ENCODE measurements around the gene NUP37.

The NUP37 gene

GRCh38 chr12:102119674-102120563 is at the start of gene NUP37, which contains the start of gene PARPBP (continued):
- TF ChIP-seq ZNF548 (tag by site-specific recombination; IDR thresholded peaks at IDR 0.05) (no peak), ZNF530 (tag by site-specific recombination; IDR thresholded peaks at IDR 0.05; ENCODE audit: low read depth) (no peak), ZNF23 (tag by site-specific recombination; IDR thresholded peaks at IDR 0.05; ENCODE audit: borderline replicate concordance) (no peak), ZFP3 (tag by site-specific recombination; IDR thresholded peaks at IDR 0.05; ENCODE audit: low read depth) (no peak), ZNF701 (tag by site-specific recombination; IDR thresholded peaks at IDR 0.05) (no peak), YY2 (tag by site-specific recombination; IDR thresholded peaks at IDR 0.05) (no peak), ZNF335 (tag by site-specific recombination; conservative IDR thresholded peaks at IDR 0.05) (peak; percentile 90), TSHZ1 (tag by site-specific recombination; IDR thresholded peaks at IDR 0.05; ENCODE audit: borderline replicate concordance) (peak; percentile 16; the same call in 1 of the 2 replicates), CTCF (tag by site-specific recombination; IDR thresholded peaks at IDR 0.05) (peak; percentile 69), ZNF707 (tag by site-specific recombination; IDR thresholded peaks at IDR 0.05) (no peak), ZNF544 (tag by site-specific recombination; IDR thresholded peaks at IDR 0.05) (no peak), ZFP41 (tag by site-specific recombination; IDR thresholded peaks at IDR 0.05; ENCODE audit: borderline replicate concordance) (no peak), ZBTB49 (tag by site-specific recombination; IDR thresholded peaks at IDR 0.05; ENCODE audit: low read depth) (no peak), ZNF202 (tag by site-specific recombination; IDR thresholded peaks at IDR 0.05; ENCODE audit: borderline replicate concordance) (no peak), ZFP69B (tag by site-specific recombination; IDR thresholded peaks at IDR 0.05) (peak; percentile 94), ZNF670 (tag by site-specific recombination; IDR thresholded peaks at IDR 0.05; ENCODE audit: low read depth) (no peak), ZNF488 (tag by site-specific recombination; IDR thresholded peaks at IDR 0.05) (no peak), ZSCAN23 (tag by site-specific recombination; IDR thresholded peaks at IDR 0.05) (no peak), ZFHX2 (tag by site-specific recombination; conservative IDR thresholded peaks at IDR 0.05) (peak; percentile 50), ZNF560 (tag by site-specific recombination; IDR thresholded peaks at IDR 0.05; ENCODE audit: borderline replicate concordance) (no peak), ZNF174 (tag by site-specific recombination; IDR thresholded peaks at IDR 0.05) (no peak), ZNF112 (tag by site-specific recombination; IDR thresholded peaks at IDR 0.05) (no peak), BCL6B (tag by site-specific recombination; IDR thresholded peaks at IDR 0.05) (no peak), PRDM10 (tag by site-specific recombination; IDR thresholded peaks at IDR 0.05) (peak; percentile 62; the same call in 1 of the 2 replicates), ZNF785 (tag by site-specific recombination; IDR thresholded peaks at IDR 0.05) (no peak), SP7 (tag by site-specific recombination; IDR thresholded peaks at IDR 0.05) (peak; percentile 84)
